Measurements from ENCODE around the gene C21orf91.

Gene C21orf91

GRCh38 chr21:17742940-17743592 is 76.1 kb downstream of the C21orf91 start:
- in situ Hi-C loops (cut with MboI; ENCODE audit: low pct_unique_long_range_greater_than_20kb, low sequenced_read_pairs): no loop called here
- no peak for DNase-seq

- in situ Hi-C loops (cut with MboI; ENCODE audit: low pct_unique_long_range_greater_than_20kb, low sequenced_read_pairs): no loop called here
- no peak for DNase-seq
Measured at GRCh38 chr21:17742181-17742580, 77.0 kb downstream of the C21orf91 start.

All from KBM-7 (cell line).